Measurements from ENCODE around the gene SPIN4. TPM values are rescaled to one million over a fixed set of nuclear protein-coding genes. Genes with fewer than 3 reads are reported as not detected.
"Not testable (repeated sequence)": the region's sequence is repeated elsewhere in the genome, so short reads cannot be mapped to it uniquely, and the experiment has no call there.

SPIN4 gene
- total and polyA plus RNA-seq, 2 donors (not counting 1 experiment from before 2014, with no cell fraction given): 1.6 to 5.8 TPM

DNA sequence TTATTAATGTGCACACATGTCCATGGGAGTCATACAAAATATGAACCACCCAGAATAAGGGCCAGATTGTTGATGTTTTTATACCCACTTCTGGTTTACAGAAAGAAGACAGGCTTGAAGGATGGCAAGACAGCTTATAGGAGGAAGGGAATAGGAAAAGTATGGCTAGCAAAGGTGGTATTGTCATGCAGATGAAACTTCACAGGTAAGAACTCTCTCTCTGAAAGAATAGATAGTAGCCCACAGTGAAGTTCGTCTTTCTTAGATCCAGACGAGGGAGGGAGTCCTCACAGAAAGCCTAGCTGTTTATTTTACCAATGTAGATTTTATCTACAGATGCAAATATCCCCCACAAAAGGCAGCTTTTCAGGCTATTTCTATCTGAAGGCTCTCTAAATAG, 43.7 kb upstream of the SPIN4 start:
- H3K27me3 Mint-ChIP-seq: no peaks in the 10 kb centered on the region
- CTCF ChIA-PET: no interaction called here
- ATAC-seq (ENCODE audit: low read depth) (no peak), DNase-seq (no peak)
- TF ChIP-seq, protein P1, sequence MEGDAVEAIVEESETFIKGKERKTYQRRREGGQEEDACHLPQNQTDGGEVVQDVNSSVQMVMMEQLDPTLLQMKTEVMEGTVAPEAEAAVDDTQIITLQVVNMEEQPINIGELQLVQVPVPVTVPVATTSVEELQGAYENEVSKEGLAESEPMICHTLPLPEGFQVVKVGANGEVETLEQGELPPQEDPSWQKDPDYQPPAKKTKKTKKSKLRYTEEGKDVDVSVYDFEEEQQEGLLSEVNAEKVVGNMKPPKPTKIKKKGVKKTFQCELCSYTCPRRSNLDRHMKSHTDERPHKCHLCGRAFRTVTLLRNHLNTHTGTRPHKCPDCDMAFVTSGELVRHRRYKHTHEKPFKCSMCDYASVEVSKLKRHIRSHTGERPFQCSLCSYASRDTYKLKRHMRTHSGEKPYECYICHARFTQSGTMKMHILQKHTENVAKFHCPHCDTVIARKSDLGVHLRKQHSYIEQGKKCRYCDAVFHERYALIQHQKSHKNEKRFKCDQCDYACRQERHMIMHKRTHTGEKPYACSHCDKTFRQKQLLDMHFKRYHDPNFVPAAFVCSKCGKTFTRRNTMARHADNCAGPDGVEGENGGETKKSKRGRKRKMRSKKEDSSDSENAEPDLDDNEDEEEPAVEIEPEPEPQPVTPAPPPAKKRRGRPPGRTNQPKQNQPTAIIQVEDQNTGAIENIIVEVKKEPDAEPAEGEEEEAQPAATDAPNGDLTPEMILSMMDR (IDR thresholded peaks at IDR 0.05): no peak
- no peak for TF ChIP-seq EZH2 (IDR thresholded peaks at IDR 0.05; ENCODE audit: borderline replicate concordance, insufficient read depth, low read depth, low read length, poor library complexity, severe bottlenecking)
- intact Hi-C loops (cut with micrococcal nuclease): no loop called here
- no peaks in the 10 kb centered on the region for H3K9me3 Mint-ChIP-seq (ENCODE audit: insufficient read depth)
- peaks cover 0 to 5% (median 0%) of the 10 kb centered on the region in 3 donors for H3K9me3 ChIP-seq (ENCODE audit: control extremely low read depth in 1 of 3, control insufficient read depth in 2 of 3, insufficient read depth in 1 of 3, low read length in 2 of 3)
- H3K27ac Mint-ChIP-seq: no peak overlapping the region
- no peaks in the 10 kb centered on the region for H3K79me2 ChIP-seq (ENCODE audit: control insufficient read depth, insufficient read depth, low read length)
- H2AFZ ChIP-seq (ENCODE audit: insufficient read depth, low read depth, low read length, poor library complexity, severe bottlenecking): no peak overlapping the region
- H4K20me1 ChIP-seq (ENCODE audit: control insufficient read depth, insufficient read depth, low read length, poor library complexity, severe bottlenecking): no peaks in the 10 kb centered on the region
- H3K9ac ChIP-seq (ENCODE audit: low read length): no peak overlapping the region
- H3K27me3 ChIP-seq (replicated peaks in 1 of 4; ENCODE audit: control extremely low read depth in 1 of 4, control insufficient read depth in 3 of 4, insufficient read depth in 4 of 4, low read length in 3 of 4): no peaks in the 10 kb centered on the region
- no peak overlapping the region for H3K4me3 Mint-ChIP-seq
- H3K4me1 ChIP-seq (ENCODE audit: control insufficient read depth in 2 of 2, insufficient read depth in 2 of 2, low read length in 2 of 2): no peaks in the 10 kb centered on the region
- whole genome bisulfite sequencing (ENCODE audit: insufficient coverage): no CpG with 5 or more reads among the region's 2 CpGs
- H3K4me3 ChIP-seq (ENCODE audit: control extremely low read depth in 1 of 5, extremely low read depth in 1 of 5, insufficient read depth in 1 of 5, low read depth in 2 of 5, low read length in 4 of 5): no peak overlapping the region
- POLR2A ChIA-PET: no interaction called here
- no peak overlapping the region for H3K4me2 ChIP-seq (replicated peaks; ENCODE audit: low read depth, low read length, poor library complexity, severe bottlenecking)
- H3K36me3 ChIP-seq (replicated peaks in 1 of 2; ENCODE audit: control extremely low read depth in 1 of 2, control insufficient read depth in 1 of 2, extremely low read depth in 1 of 2, insufficient read depth in 2 of 2, low read length in 1 of 2): no peaks in the 10 kb centered on the region
- no peak overlapping the region for H3K27ac ChIP-seq (ENCODE audit: low read length in 2 of 2)
- H3K4me1 Mint-ChIP-seq: no peaks in the 10 kb centered on the region

DNA sequence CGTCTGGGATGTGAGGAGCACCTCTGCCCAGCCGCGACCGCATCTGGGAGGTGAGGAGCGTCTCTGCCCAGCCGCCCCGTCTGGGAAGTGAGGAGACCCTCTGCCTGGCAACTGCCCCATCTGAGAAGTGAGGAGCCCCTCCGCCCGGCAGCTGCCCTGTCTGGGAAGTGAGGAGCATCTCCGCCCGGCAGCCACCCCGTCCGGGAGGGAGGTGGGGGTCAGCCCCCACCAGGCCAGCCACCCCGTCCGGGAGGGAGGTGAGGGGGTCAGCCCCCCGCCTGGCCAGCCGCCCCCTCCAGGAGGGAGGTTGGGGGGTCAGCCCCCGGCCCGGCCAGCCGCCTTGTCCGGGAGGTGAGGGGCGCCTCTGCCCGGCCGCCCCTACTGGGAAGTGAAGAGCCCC, 42.0 kb upstream of the SPIN4 start:
- H2AFZ ChIP-seq (ENCODE audit: insufficient read depth, low read depth, low read length, poor library complexity, severe bottlenecking); H3K79me2 ChIP-seq (ENCODE audit: control insufficient read depth, insufficient read depth, low read length); DNase-seq; H3K4me3 Mint-ChIP-seq; H3K27me3 Mint-ChIP-seq; H3K9ac ChIP-seq (ENCODE audit: low read length); H3K36me3 ChIP-seq (replicated peaks in 1 of 2; ENCODE audit: control extremely low read depth in 1 of 2, control insufficient read depth in 1 of 2, extremely low read depth in 1 of 2, insufficient read depth in 2 of 2, low read length in 1 of 2); H3K4me1 ChIP-seq (ENCODE audit: control insufficient read depth in 2 of 2, insufficient read depth in 2 of 2, low read length in 2 of 2); H3K4me3 ChIP-seq (ENCODE audit: control extremely low read depth in 1 of 5, extremely low read depth in 1 of 5, insufficient read depth in 1 of 5, low read depth in 2 of 5, low read length in 4 of 5); H3K4me1 Mint-ChIP-seq; H3K9me3 Mint-ChIP-seq (ENCODE audit: insufficient read depth); H4K20me1 ChIP-seq (ENCODE audit: control insufficient read depth, insufficient read depth, low read length, poor library complexity, severe bottlenecking); ATAC-seq (ENCODE audit: low read depth); H3K4me2 ChIP-seq (replicated peaks; ENCODE audit: low read depth, low read length, poor library complexity, severe bottlenecking); H3K27ac ChIP-seq (ENCODE audit: low read length in 2 of 2); H3K9me3 ChIP-seq (ENCODE audit: control extremely low read depth in 1 of 3, control insufficient read depth in 2 of 3, insufficient read depth in 1 of 3, low read length in 2 of 3); H3K27ac Mint-ChIP-seq; H3K27me3 ChIP-seq (replicated peaks in 1 of 4; ENCODE audit: control extremely low read depth in 1 of 4, control insufficient read depth in 3 of 4, insufficient read depth in 4 of 4, low read length in 3 of 4); CTCF ChIA-PET; POLR2A ChIA-PET; intact Hi-C loops (cut with micrococcal nuclease): not testable (repeated sequence)
- WGBS (ENCODE audit: insufficient coverage): 93% methylated on average over 3 of the region's 24 CpGs

Measured in B cell (primary cell).